Thoracic aorta (tissue), 2 donors: ENCODE results near the gene FRMD1. TPM values are rescaled to one million over a fixed set of nuclear protein-coding genes. Genes with fewer than 3 reads are reported as not detected.

Source experiments
- ATAC-seq: fragments of 150-250 bp; one replicate; pipeline ENCODE4 v1.8.0; 2017; ENCODE audit warnings: low read depth; ENCODE audit not compliant: insufficient number of reproducible peaks, low FRiP score
- DNase-seq: peaks from one replicate; pipeline ENCODE4 v3.0.0-alpha.2; 2020; ENCODE audit warnings: low spot score
- H3K27ac ChIP-seq, 2 donors: fragments of 200-600 bp; sonication (generic); 1 replicate in 1 of 2; 2 replicates in 1 of 2; pipeline ENCODE4 v1.5.1; 2016; ENCODE audit warnings: mild to moderate bottlenecking in 2 of 2, moderate library complexity in 2 of 2
- H3K27me3 ChIP-seq: fragments of 200-600 bp; sonication (generic); replicated peaks from 2 replicates; pipeline ENCODE4 v1.6.0; 2016; ENCODE audit warnings: mild to moderate bottlenecking; ENCODE audit not compliant: insufficient read depth
- H3K36me3 ChIP-seq: fragments of 200-600 bp; sonication (generic); one replicate; pipeline ENCODE4 v1.5.1; 2016
- H3K4me1 ChIP-seq, 2 donors: fragments of 200-600 bp; sonication (generic); 1 replicate in 1 of 2; 2 replicates in 1 of 2; pipeline versions ENCODE4 v1.5.1 to v1.6.0; 2016; ENCODE audit warnings: low read depth in 2 of 2, mild to moderate bottlenecking in 1 of 2; ENCODE audit not compliant: control insufficient read depth in 1 of 2
- H3K4me3 ChIP-seq: fragments of 200-600 bp; sonication (generic); 2 replicates; pipeline ENCODE4 v1.5.1; 2016; ENCODE audit warnings: mild to moderate bottlenecking
- H3K9me3 ChIP-seq: fragments of 200-600 bp; sonication (generic); 2 replicates; pipeline ENCODE4 v1.5.1; 2016
- total RNA-seq, 2 donors: library from RNA; depleted of rRNA; stranded (reverse); fragments of >200 nt; gene quantifications; one replicate each; pipeline versions ENCODE4 v1.1.0 to v1.2.3, GENCODE V29; 2016
- TF ChIP-seq, protein P1 (sequence below): fragments of 200-600 bp; sonication (generic); IDR thresholded peaks from one replicate; pipeline ENCODE4 v1.5.1; 2019; ENCODE audit warnings: antibody characterized with exemption

The FRMD1 gene
- total RNA-seq, 2 donors from 2014 or later = not detected

DNA sequence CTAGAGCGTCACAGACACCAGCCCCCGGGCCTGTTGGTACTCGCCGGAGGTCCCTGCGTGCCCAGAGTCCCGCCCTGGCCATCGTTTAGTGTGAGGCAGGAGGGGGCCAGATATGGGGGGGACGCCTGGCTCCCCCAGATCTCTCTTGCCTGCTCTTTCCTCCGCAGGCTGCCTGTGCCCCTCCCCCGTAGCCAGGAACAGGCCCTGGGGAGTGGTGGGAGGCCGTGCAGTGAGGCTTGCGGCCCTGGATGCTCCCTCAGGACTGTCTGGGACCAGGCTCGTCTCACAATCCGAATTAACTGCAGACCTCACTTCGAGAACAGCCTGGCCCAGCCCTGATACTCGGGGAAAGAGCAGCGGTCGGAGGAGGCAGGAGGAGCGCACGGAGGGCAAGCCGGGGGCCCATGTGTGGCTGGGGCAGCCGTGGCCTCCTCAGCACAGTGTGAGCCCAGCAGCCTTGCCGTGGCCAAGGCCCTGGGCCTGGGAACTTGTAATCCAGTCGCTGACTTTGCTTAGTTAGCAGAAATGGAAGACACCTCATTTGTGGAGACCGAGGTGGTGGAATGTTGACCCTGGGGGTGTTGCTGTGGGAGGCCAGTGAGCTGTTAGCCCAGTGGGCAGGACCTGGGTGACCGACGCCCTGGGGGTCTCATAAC lies 28.7 kb downstream of the FRMD1 start:
- Histone ChIP-seq H3K36me3 (no peaks in the 10 kb centered on the region), H3K4me3 (no peak overlapping the region), H3K9me3 (no peaks in the 10 kb centered on the region), H3K4me1 (peaks cover 0 to 16% of the 10 kb centered on the region in 2 donors), H3K27me3 (no peaks in the 10 kb centered on the region), H3K27ac (no peak overlapping the region)
- TF ChIP-seq, protein P1, sequence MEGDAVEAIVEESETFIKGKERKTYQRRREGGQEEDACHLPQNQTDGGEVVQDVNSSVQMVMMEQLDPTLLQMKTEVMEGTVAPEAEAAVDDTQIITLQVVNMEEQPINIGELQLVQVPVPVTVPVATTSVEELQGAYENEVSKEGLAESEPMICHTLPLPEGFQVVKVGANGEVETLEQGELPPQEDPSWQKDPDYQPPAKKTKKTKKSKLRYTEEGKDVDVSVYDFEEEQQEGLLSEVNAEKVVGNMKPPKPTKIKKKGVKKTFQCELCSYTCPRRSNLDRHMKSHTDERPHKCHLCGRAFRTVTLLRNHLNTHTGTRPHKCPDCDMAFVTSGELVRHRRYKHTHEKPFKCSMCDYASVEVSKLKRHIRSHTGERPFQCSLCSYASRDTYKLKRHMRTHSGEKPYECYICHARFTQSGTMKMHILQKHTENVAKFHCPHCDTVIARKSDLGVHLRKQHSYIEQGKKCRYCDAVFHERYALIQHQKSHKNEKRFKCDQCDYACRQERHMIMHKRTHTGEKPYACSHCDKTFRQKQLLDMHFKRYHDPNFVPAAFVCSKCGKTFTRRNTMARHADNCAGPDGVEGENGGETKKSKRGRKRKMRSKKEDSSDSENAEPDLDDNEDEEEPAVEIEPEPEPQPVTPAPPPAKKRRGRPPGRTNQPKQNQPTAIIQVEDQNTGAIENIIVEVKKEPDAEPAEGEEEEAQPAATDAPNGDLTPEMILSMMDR = no peak
- DNase-seq = no peak
- ATAC-seq = no peak

- Histone ChIP-seq H3K4me3 (no peak overlapping the region), H3K4me1 (peaks cover 0 to 11% of the 10 kb centered on the region in 2 donors), H3K9me3 (no peaks in the 10 kb centered on the region), H3K27ac (no peak overlapping the region), H3K27me3 (no peaks in the 10 kb centered on the region), H3K36me3 (no peaks in the 10 kb centered on the region)
- ATAC-seq = no peak
- TF ChIP-seq, protein P1 = no peak
- DNase-seq = no peak
Observed at GRCh38 chr6:168049706-168050224, 29.2 kb downstream of the FRMD1 start.

DNA sequence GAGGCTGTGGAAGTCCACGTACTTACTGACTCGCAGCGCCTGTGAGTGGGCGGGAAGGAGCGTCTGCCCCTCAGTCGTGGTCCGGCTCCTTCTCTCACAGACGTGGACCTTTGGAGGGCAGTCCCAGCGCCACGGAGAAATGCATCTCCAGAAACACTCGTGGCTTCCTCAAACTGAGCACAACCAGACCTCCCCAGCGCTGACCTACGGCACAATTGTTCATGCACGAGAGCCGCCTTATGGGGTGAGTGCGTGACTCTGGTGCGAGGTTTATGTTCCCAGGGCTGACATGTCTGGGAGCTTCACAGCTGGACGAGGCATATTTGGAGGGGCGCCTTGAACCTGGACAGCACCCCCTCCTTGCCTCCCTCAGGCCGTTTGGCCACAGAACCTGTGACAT lies 29.7 kb downstream of the FRMD1 start:
- TF ChIP-seq, protein P1 = no peak
- ATAC-seq = no peak
- Histone ChIP-seq H3K36me3 (no peaks in the 10 kb centered on the region), H3K27ac (no peak overlapping the region), H3K4me1 (peaks cover 0 to 6% of the 10 kb centered on the region in 2 donors), H3K4me3 (no peak overlapping the region), H3K9me3 (no peaks in the 10 kb centered on the region), H3K27me3 (no peaks in the 10 kb centered on the region)
- no peak for DNase-seq

- Histone ChIP-seq H3K4me1 (no peaks in the 10 kb centered on the region), H3K36me3 (no peaks in the 10 kb centered on the region), H3K27ac (no peak overlapping the region), H3K27me3 (no peaks in the 10 kb centered on the region), H3K9me3 (no peaks in the 10 kb centered on the region), H3K4me3 (no peak overlapping the region)
- DNase-seq (no peak), ATAC-seq (no peak)
- TF ChIP-seq, protein P1 = no peak
Observed at GRCh38 chr6:168048724-168049025, 30.3 kb downstream of the FRMD1 start.

GRCh38 chr6:168047841-168048723 lies 30.9 kb downstream of the FRMD1 start:
- ATAC-seq (no peak), DNase-seq (no peak)
- no peak overlapping the region for H3K27ac ChIP-seq
- H3K4me1 ChIP-seq = no peaks in the 10 kb centered on the region
- no peaks in the 10 kb centered on the region for H3K9me3 ChIP-seq
- no peak overlapping the region for H3K4me3 ChIP-seq
- no peaks in the 10 kb centered on the region for H3K36me3 ChIP-seq
- TF ChIP-seq, protein P1 = no peak
- H3K27me3 ChIP-seq = no peaks in the 10 kb centered on the region
